T-helper 17 cell (primary cell): ENCODE measurements around the gene HLA-DMA. TPM values are rescaled to one million over a fixed set of nuclear protein-coding genes. Genes with fewer than 3 reads are reported as not detected.
"Not testable (repeated sequence)": the region's sequence is repeated elsewhere in the genome, so short reads cannot be mapped to it uniquely, and the experiment has no call there.

Source experiments
- ATAC-seq: fragments of 150-1000 bp; cut with Tn5 transposase; 2 replicates; pipeline ENCODE4 v1.10.0; 2021; ENCODE audit warnings: mild to moderate bottlenecking, moderate library complexity
- DNase-seq, 3 donors: peaks; one replicate each; pipeline versions ENCODE4 v3.0.0 to v3.0.0-alpha.2; 2020 to 2021
- H3K9me3 ChIP-seq: one replicate; pipeline ENCODE4 v1.7.0; 2013; ENCODE audit warnings: low read length, mild to moderate bottlenecking; ENCODE audit not compliant: control insufficient read depth, poor library complexity, severe bottlenecking
- H3K27ac Mint-ChIP-seq: one replicate; pipeline ENCODE4 v1.8.0; 2022; ENCODE audit warnings: mild to moderate bottlenecking, moderate library complexity, mixed read lengths
- H3K27me3 Mint-ChIP-seq: one replicate; pipeline ENCODE4 v1.8.0; 2022; ENCODE audit warnings: mixed read lengths
- H3K36me3 Mint-ChIP-seq: one replicate; pipeline ENCODE4 v1.8.0; 2022; ENCODE audit warnings: low read depth, mixed read lengths
- H3K4me1 Mint-ChIP-seq: one replicate; pipeline ENCODE4 v1.8.0; 2022; ENCODE audit warnings: mild to moderate bottlenecking, mixed read lengths
- H3K4me3 Mint-ChIP-seq: one replicate; pipeline ENCODE4 v1.8.0; 2022; ENCODE audit warnings: mild to moderate bottlenecking, moderate library complexity, mixed read lengths
- total RNA-seq, 4 donors: library from RNA in 2 of 4; stranded (reverse) in 2 of 4; gene quantifications; one replicate each; pipeline ENCODE4 v1.2.3 and lab custom pipeline; 2022 to 2026

The HLA-DMA gene
- total RNA-seq, 2 donors from 2014 or later = 20.9 to 23.4 TPM

GRCh38 chr6:32954986-32955802 lies 2.3 kb upstream of the HLA-DMA start:
- ATAC-seq = no peak
- H3K27ac Mint-ChIP-seq = no peak overlapping the region

GRCh38 chr6:32954267-32954666 lies 1.4 kb upstream of the HLA-DMA start:
- Mint-ChIP-seq H3K27me3 (no peaks in the 10 kb centered on the region), H3K4me1 (peaks cover 37% of the 10 kb centered on the region)

More at GRCh38 chr6:32954986-32955802, 2.3 kb upstream of the HLA-DMA start:
- no peak for DNase-seq
- H3K36me3 Mint-ChIP-seq = peaks cover 7% of the 10 kb centered on the region
- H3K27me3 Mint-ChIP-seq = no peaks in the 10 kb centered on the region
- H3K9me3 ChIP-seq = no peaks in the 10 kb centered on the region
- no peak overlapping the region for H3K4me3 Mint-ChIP-seq
- H3K4me1 Mint-ChIP-seq = peaks cover 40% of the 10 kb centered on the region

GRCh38 chr6:32953775-32954174 lies 878 bp upstream of the HLA-DMA start:
- peaks cover 40% of the 10 kb centered on the region for H3K4me1 Mint-ChIP-seq
- peaks cover 3% of the 10 kb centered on the region for H3K36me3 Mint-ChIP-seq
- no peaks in the 10 kb centered on the region for H3K9me3 ChIP-seq
- H3K27ac Mint-ChIP-seq = peak overlapping the region; percentile 86
- no peak for ATAC-seq
- no peaks in the 10 kb centered on the region for H3K27me3 Mint-ChIP-seq
- no peak for DNase-seq
- peak overlapping the region; percentile 83 for H3K4me3 Mint-ChIP-seq

More at GRCh38 chr6:32954267-32954666, 1.4 kb upstream of the HLA-DMA start:
- peak overlapping the region; percentile 86 for H3K27ac Mint-ChIP-seq
- ATAC-seq (no peak), DNase-seq (no peak)
- H3K36me3 Mint-ChIP-seq = peaks cover 3% of the 10 kb centered on the region
- H3K4me3 Mint-ChIP-seq = no peak overlapping the region
- no peaks in the 10 kb centered on the region for H3K9me3 ChIP-seq

- Mint-ChIP-seq H3K4me3 (no peak overlapping the region), H3K27ac (peak overlapping the region; percentile 45), H3K27me3 (no peaks in the 10 kb centered on the region), H3K36me3 (peaks cover 3% of the 10 kb centered on the region), H3K4me1 (peaks cover 39% of the 10 kb centered on the region)
- no peak for ATAC-seq
- no peaks in the 10 kb centered on the region for H3K9me3 ChIP-seq
- DNase-seq = no peak
Measured at GRCh38 chr6:32950449-32950848, 2.4 kb downstream of the HLA-DMA start.

- Mint-ChIP-seq H3K27ac (peak overlapping the region; percentile 45), H3K4me3 (no peak overlapping the region)
Measured at GRCh38 chr6:32950010-32950409, 2.9 kb downstream of the HLA-DMA start.

GRCh38 chr6:32949113-32949512 lies 3.8 kb downstream of the HLA-DMA start:
- no peaks in the 10 kb centered on the region for H3K27me3 Mint-ChIP-seq
- no peaks in the 10 kb centered on the region for H3K36me3 Mint-ChIP-seq
- DNase-seq = no peak
- no peak for ATAC-seq
- no peak overlapping the region for H3K27ac Mint-ChIP-seq
- H3K4me3 Mint-ChIP-seq = no peak overlapping the region
- no peaks in the 10 kb centered on the region for H3K9me3 ChIP-seq
- peaks cover 40% of the 10 kb centered on the region for H3K4me1 Mint-ChIP-seq

More at GRCh38 chr6:32950010-32950409, 2.9 kb downstream of the HLA-DMA start:
- ATAC-seq = no peak
- no peak for DNase-seq
- H3K9me3 ChIP-seq = no peaks in the 10 kb centered on the region
- Mint-ChIP-seq H3K36me3 (no peaks in the 10 kb centered on the region), H3K27me3 (no peaks in the 10 kb centered on the region), H3K4me1 (peaks cover 38% of the 10 kb centered on the region)

GRCh38 chr6:32947552-32948465 lies 5.1 kb downstream of the HLA-DMA start:
- Mint-ChIP-seq H3K27me3 (no peaks in the 10 kb centered on the region), H3K36me3 (no peaks in the 10 kb centered on the region), H3K27ac (no peak overlapping the region), H3K4me1 (peaks cover 38% of the 10 kb centered on the region), H3K4me3 (no peak overlapping the region)
- DNase-seq = no peak
- no peaks in the 10 kb centered on the region for H3K9me3 ChIP-seq
- ATAC-seq = peak; percentile 39

- ATAC-seq (no peak), DNase-seq (no peak)
- H3K4me1 Mint-ChIP-seq = peaks cover 40% of the 10 kb centered on the region
- peak overlapping the region; percentile 81 for H3K27ac Mint-ChIP-seq
- H3K27me3 Mint-ChIP-seq = no peaks in the 10 kb centered on the region
- H3K4me3 Mint-ChIP-seq = no peak overlapping the region
- H3K9me3 ChIP-seq = no peaks in the 10 kb centered on the region
- no peaks in the 10 kb centered on the region for H3K36me3 Mint-ChIP-seq
Measured at GRCh38 chr6:32946893-32947292, 6.0 kb downstream of the HLA-DMA start.

- no peak overlapping the region for H3K4me3 Mint-ChIP-seq
- H3K27me3 Mint-ChIP-seq = no peaks in the 10 kb centered on the region
- H3K36me3 Mint-ChIP-seq = no peaks in the 10 kb centered on the region
- no peaks in the 10 kb centered on the region for H3K9me3 ChIP-seq
- no peak for ATAC-seq
- H3K27ac Mint-ChIP-seq = no peak overlapping the region
- peaks cover 46% of the 10 kb centered on the region for H3K4me1 Mint-ChIP-seq
- no peak for DNase-seq
Measured at GRCh38 chr6:32945953-32946352, 6.9 kb downstream of the HLA-DMA start.

- H3K9me3 ChIP-seq = no peaks in the 10 kb centered on the region
- H3K4me3 Mint-ChIP-seq = peak overlapping the region; percentile 84
- no peak for DNase-seq
- peak; percentile 20 for ATAC-seq
- H3K4me1 Mint-ChIP-seq = peaks cover 51% of the 10 kb centered on the region
- peak overlapping the region; percentile 84 for H3K27ac Mint-ChIP-seq
- no peaks in the 10 kb centered on the region for H3K36me3 Mint-ChIP-seq
- H3K27me3 Mint-ChIP-seq = no peaks in the 10 kb centered on the region
Measured at GRCh38 chr6:32945108-32945760, 7.7 kb downstream of the HLA-DMA start.

GRCh38 chr6:32943864-32944649 lies 8.8 kb downstream of the HLA-DMA start:
- H3K9me3 ChIP-seq = no peaks in the 10 kb centered on the region
- DNase-seq (no peak), ATAC-seq (peak; percentile 49)
- no peaks in the 10 kb centered on the region for H3K36me3 Mint-ChIP-seq
- no peaks in the 10 kb centered on the region for H3K27me3 Mint-ChIP-seq
- H3K27ac Mint-ChIP-seq = peak overlapping the region; percentile 84
- peaks cover 54% of the 10 kb centered on the region for H3K4me1 Mint-ChIP-seq
- peak overlapping the region; percentile 84 for H3K4me3 Mint-ChIP-seq

- not testable (repeated sequence) for H3K27ac Mint-ChIP-seq, H3K36me3 Mint-ChIP-seq, H3K27me3 Mint-ChIP-seq, ATAC-seq, H3K9me3 ChIP-seq, DNase-seq
- Mint-ChIP-seq H3K4me3 (peak overlapping the region; percentile 15), H3K4me1 (peaks cover 55% of the 10 kb centered on the region)
Measured at GRCh38 chr6:32942555-32943123, 10.3 kb downstream of the HLA-DMA start.
